GM19193 (cell line): ENCODE measurements around the gene SPACA4.

ENCODE experiments used
- POLR2A ChIP-seq: IDR thresholded peaks from 4 replicates; pipeline ENCODE4 v1.6.1; 2011; ENCODE audit not compliant: insufficient read depth, insufficient read length; ENCODE audit errors: extremely low read depth

The SPACA4 gene

DNA sequence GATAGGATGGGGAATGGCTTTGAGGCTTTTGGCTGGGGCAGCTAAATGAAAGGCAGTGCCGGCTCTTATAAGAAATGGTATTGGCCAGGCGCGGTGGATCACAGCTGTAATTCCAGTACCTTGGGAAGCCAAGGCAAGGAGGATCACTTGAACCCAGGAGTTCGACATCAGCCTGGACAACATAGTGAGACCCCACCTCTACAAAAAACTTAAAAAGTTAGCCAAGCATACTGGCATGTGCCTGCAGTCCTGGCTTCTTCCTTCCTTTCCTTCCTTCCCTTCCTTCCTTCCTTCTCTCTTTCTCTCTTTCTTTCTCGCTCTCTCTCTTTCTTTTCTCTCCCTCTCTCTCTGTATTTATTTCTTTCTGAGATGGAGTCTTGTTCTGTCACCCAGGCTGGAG is 36.3 kb downstream of the SPACA4 start:
- no peak for TF ChIP-seq POLR2A

DNA sequence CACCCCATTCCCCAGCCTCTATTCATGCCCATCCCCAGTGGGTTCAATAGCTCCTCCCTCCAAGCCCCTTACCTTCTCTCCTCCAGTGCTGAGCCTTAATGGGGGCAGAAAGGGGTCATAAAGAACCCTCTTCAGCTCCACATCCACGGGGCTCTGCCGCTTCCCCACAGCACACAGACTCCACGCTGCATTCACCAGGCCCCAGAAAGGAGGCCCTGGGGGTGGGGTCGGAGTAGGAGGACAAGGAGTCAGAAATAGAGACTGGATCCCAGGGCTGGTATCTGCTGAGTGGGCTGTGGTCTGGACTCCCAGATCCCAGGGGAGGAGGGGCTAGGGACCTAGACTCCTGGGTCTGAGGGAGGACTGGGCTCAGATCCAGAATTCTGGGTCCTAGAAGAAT is 37.8 kb downstream of the SPACA4 start:
- TF ChIP-seq POLR2A: no peak

DNA sequence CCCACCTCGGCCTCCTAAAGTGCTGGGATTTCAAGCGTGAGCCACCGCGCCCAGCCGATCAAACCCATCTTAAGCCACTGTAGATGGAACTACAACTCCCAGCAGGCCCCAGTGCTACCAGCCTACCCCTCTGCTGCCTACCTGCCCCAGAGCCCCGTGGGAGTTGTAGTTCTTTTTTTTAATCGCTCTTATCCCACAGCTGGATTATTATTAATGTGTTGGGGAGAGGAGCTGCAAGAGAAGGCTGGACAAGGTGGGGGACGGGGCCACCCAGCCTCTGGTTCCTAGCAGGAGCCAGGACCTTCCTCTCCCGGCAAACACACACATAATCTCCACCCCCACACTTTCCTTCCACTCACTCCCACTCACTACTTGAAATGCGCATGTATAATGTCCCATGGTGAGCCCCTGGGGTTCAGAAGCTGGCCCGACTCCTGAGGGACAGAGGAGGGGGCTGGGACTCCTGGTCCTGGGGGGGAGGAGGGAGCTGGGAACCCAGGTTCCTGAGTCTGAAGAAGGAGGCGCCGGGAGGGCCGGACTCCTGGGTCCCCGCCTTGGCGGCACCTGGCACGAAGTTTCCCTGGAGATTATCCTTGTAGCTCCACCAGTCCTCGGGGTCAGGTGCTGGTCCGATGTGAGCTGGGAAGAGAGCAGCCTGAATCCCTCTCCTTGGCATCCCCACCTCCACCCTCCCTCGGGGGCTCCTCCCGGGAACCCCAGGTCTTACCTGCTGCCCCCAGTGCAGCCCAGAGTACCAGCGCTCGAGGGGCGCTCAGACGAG is 38.5 kb downstream of the SPACA4 start:
- no peak for TF ChIP-seq POLR2A

DNA sequence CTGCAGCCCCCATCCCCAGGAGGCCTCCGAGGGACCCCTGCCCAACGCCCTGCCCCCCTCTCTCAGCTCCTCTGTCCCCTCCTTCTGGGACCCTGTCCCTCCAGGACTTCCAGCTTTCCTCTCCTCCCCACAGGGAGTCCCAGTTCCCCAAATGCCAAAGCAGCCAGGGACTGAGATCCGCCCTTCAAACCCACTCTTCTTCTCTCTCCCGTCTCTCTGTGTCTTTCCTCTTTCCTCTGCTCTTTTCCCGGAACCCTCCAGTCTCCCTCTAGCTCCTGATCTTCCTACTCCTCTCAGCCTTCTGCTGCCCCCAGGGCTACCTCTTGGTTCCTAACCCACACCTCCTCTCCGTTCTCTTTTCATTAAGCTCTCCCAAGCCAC is 39.1 kb downstream of the SPACA4 start:
- TF ChIP-seq POLR2A: no peak

DNA sequence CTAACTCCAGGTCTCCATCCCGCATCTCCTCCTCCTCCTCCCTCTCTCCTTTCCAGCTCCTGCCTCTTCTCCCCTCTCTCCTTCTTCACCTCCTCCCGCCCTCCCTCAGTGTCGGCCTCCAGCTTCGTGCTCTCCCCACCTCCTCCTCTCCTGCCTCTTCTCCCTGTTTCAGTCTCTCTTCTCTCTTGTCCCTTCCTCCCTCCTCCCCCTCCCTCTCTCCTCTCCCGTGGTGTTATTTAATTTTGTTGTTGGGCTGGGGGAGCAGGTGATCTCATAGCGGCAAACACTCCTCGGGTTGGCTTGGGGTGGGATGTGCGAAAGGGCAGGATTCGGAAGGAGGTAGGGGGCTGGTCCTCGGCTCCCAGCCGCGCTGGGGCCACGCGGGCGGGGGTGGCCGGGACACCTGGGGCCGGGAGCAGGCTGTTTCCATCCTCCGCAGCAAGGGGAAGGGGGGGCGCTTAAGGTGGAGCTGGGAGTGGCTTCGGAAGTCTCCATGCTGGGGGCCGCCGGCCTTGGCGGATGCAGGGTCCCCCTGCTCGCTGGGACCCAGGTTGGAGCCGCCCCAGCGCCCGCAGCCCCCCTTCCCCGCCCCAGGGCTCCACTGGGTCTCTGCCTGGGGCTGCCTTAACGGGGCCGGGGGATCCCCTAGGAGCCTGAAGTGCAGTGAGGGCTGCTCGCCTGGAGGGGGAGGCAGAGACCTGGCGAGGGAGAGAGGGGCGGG is 39.6 kb downstream of the SPACA4 start, which contains the start of gene CA11:
TSS of gene CA11 (minus strand) at position 187 of the 721 bp plus-strand sequence. CDS start 555 bp downstream, outside the sequence.
- peak; percentile 28 for TF ChIP-seq POLR2A

DNA sequence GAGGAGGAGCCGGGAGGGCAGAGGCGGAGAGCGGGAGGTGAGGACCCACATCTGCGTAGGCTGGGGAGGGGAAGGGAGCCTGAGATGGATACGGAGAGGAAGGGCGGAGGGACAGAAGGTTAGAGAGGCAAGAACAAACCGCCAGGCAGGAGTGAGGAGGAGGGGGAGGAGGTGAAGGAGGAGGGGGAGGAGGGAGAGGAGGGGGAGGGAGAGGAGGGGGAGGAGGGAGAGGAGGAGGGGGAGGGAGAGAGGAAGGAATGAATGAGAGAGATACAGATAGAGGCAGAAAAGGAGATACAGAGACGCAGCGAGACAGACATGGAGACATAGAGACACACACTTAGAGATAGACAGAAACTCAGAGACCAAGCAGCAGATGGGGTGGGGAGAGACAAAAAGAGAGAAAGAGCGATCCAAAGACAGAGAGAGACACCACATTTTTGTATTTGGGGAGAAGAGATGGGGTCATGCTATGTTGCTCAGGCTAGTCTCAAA is 40.2 kb downstream of the SPACA4 start:
- TF ChIP-seq POLR2A: no peak

DNA sequence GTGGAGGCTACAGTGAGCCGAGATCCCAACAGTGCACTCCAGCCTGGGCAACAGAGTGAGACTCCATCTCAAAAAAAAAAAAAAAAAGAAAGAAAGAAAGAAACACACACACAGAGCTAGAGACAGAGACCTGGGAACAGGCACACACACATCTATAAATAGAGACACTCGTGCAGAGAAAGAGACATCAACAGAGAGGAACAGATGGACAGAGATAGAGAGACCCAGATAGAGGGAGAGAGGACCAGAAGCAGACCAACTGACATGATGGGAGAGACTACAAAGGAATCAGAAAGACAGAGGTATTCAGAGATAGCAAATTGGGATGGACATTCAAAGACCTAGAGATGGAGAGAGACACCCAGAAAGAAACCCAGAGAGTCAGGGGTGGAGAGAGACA is 41.6 kb downstream of the SPACA4 start:
- no peak for TF ChIP-seq POLR2A

DNA sequence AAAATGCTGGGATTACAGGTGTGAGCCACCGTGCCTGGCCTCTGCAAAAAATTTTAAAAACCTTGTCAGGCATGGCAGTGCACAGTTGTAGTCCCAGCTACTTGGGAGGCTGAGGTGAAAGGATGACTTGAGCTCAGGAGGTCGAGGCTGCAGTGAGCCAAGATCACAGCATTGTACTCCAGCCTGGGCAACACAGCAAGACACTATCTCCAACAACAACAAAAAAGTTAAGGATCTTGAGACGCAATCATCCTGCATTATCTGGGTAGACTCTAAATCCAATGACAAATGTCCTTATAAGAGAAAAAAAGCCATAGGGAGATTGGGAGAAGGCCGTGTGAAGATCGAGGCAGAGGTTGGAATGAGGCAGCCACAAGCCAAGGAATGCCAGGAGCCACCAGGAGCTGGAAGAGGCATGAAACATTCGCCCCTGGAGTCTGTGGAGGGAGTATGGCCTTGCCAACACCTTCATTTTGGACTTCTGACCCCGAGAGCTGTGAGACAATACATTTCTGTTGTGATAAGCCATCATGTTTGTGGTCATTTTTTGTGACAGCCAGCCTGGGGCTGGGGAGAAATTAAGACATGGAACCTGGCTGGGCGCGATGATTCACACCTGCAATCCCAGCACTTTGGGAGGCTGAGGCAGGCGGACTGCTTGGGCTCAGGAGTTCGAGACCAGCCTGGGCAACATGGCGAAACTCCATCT is 44.6 kb downstream of the SPACA4 start:
- TF ChIP-seq POLR2A: no peak

DNA sequence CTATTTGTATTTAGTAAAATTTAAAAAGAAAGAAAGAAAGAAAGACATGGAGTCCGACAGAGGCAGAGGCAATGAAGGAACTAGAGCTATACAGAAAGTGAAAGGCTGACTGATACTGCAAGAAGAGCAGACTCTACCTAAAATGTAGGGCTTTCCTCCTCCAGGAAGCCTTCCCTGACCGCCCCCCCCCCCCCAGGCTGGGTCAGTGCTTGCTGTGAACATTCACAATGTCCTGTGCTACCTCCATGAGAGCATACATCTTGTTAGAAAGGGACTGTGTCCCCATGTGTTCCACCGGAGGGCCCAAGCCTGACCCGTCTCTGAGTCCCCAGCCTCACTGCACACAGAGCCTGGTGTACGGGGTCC is 45.1 kb downstream of the SPACA4 start:
- no peak for TF ChIP-seq POLR2A

DNA sequence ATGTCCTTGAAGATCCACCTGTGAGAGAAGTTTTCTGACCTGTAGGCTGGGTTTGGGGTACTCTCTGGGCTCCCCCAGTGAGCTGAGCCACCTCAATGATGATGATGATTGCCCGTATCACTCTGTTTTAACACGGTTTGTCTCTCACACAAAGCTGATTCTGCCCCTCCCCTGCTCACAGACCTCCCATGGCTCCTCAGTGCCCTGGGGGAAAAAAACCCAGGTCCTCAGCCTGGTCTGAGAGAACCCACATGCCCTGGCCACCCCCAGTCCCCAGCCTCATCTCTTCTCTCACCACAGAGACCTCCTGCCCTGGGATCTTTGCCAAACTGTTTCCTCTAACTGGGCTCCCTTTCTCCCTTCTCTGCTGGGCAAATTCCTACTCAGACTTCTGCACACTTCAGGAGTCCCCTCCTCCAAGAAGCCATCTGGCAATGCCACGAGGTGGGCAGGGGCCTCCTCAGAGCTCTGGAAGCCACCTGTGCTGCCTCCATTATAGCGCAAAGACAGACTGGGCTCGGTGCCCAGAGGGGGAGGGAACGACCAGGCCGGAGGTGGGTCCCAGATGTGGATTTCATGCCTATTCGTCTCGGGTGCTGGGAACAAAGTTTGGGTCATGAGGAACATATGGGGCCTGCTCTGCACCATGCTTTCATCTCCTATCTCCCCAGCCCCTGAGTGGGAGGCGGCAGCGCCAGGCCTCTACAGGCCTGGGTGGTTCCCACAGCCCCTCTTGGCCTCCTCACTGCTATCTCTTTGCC is 47.9 kb downstream of the SPACA4 start:
- no peak for TF ChIP-seq POLR2A

DNA sequence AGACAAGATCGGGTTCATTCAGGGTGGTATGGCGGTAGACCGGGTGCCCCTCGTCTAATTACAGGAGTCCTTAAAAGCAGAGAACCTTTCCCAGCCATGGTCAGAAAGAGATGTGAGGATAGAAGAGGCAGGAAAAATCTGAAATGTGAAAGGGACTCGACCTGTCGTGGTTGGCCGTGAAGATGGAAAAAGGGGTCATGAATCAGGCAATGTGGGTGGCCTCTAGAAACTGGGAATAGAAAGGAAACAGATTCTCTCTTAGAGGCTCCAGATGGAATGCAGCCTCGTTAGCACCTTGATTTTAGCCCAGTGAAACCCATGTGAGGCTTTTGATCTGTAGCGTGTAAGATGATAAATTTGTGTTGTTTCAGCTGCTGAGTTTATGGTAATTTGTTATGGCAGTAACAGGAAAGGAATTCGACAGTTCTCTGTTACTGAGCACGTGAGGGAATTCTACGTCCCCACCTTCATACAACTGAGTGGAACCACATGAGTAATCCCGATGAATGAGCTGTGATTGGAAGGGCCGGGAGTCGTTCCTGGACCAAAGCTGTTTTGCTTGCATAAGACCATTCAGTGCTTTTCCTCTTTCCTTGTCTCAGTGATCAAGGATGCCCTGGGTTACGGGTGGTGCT is 50.4 kb downstream of the SPACA4 start:
- TF ChIP-seq POLR2A: no peak
